Activated CD4-positive, alpha-beta T cell treated with anti-CD3 and anti-CD28 coated beads for 24 hours (primary cell): ENCODE results near the gene TRIM29.

Experiments used
- DNase-seq, 2 donors: peaks; one replicate each; pipeline ENCODE4 v3.0.0-alpha.2; 2020; ENCODE audit warnings: low read depth in 2 of 2

Gene TRIM29

GRCh38 chr11:120097721-120098385 is 40.1 kb downstream of the TRIM29 start:
- no peak for DNase-seq

DNA sequence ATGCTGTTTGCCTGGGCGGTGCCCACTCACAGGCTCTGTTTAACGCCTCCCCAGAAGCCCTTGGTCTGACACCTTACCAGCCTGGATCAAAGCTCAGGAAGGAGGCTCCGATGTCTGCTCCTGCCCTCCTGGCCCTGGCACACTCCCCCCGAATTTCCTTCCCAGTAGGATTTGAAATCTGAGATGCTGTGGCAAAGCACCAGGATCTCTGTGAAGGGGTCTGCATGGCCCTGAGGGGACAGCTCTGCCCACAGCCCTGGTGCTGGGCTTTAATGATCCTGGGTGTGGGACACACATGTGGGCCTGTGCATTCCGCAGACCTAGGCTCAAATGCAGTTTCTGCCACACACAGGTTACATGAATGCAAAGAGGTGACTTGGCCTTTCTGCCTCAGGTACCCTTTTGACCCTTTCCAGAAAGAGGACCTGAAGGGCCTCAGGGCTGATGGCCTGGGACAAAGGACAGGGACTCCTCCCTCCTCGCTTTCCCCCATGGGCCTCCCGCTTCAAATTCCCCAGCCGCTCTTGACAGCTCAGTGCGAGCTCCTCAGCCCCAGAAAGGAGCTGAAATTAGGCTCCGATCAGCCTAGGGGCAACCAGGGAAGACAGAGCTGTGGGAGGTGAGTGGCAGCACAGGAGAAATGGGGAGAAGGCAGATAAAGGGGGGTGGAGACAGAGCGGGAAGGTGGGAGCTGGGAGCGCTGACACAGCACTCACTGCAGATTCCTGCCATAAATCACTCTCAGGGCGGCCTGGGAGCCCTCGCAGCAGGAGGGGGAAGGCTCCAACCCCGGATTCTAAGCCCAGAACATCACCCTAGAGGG is 41.3 kb downstream of the TRIM29 start:
- no peak for DNase-seq

- no peak for DNase-seq
These were observed 42.4 kb downstream of the TRIM29 start for GRCh38 chr11:120095516-120095915.

DNA sequence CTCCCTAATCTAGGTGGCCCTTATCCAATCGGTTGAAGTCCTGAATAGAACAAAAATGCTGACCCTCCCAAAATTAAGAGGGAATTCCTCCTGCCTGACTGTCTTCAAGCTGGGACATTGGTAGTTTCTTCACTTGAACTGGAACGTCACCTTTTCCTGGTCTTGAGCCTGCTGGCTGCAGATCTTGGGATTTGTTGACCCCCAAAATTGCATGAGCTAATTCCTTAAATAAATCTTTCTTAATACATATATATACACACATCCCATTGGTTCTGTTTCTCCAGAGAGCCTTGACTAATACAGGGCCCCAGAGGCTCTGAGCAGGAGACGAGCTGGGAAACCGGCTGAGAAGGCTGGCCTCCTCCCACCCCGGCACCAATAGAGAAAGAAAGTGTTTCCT is 46.2 kb downstream of the TRIM29 start:
- DNase-seq: no peak

GRCh38 chr11:120091121-120091520 is 46.8 kb downstream of the TRIM29 start:
- DNase-seq: no peak

DNA sequence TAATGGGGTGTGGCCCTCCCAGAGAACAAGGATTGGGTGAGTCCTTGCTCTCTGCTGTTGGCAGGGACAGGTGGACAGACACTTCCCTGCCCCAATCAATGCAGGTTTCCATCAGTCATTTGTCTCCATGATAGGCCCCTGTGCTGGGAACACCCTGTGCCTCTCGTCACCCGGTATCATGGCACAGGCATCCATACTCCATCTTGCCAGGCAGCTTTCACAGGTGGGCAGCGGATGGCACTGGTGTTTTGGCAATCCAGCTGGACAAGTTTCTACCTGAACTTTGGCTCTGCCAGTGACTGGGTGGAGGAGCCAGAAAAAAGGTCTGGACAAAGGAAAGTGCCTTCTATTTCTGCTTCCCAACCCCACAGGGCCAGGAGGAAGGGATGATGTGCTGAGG is 47.5 kb downstream of the TRIM29 start:
- no peak for DNase-seq

DNA sequence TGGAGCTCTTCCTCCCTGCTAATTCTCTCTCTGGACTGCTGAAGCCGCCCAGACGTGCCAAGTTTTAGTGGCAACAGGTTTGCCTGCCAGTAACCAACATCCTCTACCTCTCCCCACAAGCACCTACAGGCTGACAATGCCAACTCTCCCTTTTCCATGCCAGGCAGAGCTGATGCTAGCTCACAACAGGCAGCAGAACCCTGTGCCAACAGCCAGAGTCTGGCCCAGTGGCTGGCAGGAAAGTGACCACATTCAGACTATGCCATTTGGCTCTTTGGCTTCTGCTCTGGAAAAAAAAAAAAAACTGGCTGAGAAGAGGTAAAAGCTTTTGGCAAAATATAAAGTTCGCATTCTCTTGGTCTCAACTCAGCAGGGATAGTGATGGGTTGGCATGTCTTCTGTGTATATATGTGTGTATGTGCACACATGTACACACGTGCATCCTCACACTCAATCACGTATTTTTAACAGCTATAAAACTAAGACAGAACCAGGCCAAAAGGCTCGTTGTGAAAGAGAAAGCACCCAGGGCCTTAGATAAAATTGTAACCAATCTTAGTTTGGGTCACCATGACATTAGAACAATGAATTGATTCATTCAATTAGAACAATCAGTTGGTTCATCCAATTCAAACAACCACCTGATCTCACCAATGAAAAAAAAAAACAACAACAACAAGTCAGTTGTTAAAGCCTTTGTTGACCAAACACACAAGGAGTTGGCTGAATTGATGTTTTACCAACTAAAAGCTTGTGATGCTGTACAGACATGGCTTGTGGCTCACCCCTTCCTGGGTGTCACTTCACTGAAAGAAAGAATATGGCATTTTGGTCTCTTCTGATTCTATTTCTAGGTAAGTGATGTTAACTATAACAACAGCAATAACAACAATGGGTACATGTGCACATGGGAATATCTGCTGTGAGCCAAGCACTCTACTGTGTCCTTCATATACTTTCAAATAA is 48.6 kb downstream of the TRIM29 start:
- DNase-seq: no peak

DNA sequence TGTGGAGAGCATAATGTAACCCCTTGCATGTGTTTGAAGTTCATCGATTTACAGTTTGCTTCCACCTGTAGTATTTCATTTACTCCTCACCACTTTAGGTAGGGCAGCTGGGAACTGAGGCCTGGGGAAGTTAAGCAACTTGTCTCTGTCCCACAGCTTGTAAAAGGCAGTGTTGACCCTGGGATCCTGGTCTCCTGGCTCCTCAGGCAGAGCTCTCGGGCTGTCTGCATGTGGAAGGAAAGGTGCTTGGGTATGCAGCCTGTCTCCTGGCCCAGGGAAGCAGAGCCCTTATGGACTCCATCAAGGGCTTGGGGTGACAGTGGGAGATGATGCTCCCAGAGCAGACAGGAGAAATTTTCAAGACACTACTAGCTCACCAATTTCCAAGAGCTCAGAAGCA is 49.9 kb downstream of the TRIM29 start:
- no peak for DNase-seq

GRCh38 chr11:120086651-120087050 is 51.3 kb downstream of the TRIM29 start:
- DNase-seq: no peak

GRCh38 chr11:120079750-120080610 is 57.9 kb downstream of the TRIM29 start:
- peak in 1 of 2 donors; percentile 6 for DNase-seq

GRCh38 chr11:120078397-120078796 is 59.5 kb downstream of the TRIM29 start:
- no peak for DNase-seq

- DNase-seq: no peak
These were observed 63.8 kb downstream of the TRIM29 start for GRCh38 chr11:120074076-120074475.

GRCh38 chr11:120073196-120073595 is 64.7 kb downstream of the TRIM29 start:
- no peak for DNase-seq

DNA sequence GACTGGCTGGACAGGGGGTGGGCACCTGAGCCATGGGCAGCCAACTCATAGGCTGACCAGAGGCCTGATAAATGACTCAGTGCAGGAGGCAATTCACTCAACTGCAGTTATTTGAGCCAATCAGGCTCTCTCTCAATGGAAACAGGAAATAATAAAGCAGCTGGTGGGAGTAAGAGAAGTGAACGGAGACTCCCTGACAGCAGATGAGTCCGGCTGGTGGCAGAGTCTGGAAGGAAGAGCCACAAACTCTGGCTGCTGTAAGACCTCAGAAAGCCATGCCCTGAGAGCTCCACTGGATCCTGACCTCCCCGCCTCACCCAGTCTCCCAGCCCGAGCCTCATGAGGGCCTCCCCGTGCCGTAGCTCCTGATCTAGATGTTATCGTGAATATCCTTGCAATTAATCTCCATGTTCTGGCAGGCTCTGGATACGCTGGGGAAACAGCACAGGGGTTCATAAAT is 69.8 kb downstream of the TRIM29 start:
- no peak for DNase-seq

- DNase-seq: no peak
These were observed 70.3 kb downstream of the TRIM29 start for GRCh38 chr11:120067438-120068113.

DNA sequence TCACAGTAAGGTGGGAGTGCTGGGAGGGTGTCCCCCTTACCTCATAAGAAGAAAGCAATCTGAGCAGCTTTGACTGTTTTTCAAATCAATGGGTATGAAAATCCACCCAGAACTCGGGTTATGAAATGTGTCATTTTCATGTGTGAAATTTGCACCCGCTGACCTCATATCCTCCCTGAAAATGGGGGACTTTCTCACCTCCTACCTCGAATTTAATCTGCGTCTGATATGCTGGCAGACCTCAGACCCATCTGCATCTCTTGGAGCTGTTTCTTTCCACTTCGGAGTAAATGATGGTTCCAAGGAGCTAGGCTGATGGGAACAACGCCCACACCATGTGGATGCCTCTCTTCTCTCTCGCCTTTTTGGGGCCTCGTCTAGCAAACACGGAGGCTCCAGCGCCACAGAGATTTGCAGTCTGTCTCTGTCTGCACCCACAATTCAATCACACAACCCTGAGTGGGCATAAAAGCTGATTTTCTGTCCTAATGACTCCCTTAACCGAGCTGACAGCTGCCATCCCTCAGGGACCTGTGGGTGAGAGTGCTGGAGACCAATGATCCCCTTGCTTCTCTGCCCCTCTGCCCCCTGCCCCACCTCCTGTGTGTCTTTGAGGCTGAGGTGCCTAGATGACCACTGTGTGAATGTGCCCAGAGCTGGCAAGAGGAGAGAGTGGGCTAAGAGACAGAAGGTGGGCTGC is 71.0 kb downstream of the TRIM29 start:
- DNase-seq: no peak

DNA sequence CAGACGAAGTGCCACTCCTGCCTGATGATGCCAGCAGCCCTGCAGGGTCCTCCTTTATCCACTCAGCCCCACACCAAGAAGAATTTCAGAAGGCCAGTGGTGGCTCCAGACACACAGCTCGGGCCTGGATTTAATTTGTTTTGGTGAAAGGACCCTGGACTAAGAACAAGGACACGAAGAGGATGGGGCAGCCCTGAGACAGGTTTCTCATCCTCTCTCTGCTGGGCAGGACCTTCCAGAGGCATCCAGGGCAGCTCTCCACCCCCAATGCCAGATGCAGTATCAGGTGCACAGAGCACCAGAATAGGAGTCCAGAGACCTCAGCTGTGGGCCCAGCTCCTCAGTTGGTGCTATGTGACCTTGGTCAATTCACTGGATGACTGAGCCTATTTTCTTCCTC is 72.0 kb downstream of the TRIM29 start:
- DNase-seq: no peak

DNA sequence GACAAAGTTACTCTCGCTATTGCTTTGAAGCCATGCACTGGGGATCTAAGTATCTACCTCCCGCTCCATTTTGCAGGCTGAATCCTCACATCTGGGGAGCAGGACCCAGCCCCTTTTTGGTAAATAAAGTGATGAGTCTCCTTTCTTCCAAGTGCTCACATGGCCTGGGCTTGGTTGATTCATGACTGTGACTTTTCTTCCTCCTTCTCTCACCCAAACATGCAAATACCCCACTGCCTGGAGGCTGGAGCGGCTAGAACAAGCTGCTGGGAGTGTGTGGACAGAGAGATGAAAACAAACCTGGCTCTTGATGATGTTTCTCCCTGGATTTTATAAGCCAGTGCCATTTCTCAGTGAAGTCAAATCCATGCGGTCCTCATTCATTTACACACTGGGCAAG is 72.7 kb downstream of the TRIM29 start:
- no peak for DNase-seq

GRCh38 chr11:120064341-120064740 is 73.6 kb downstream of the TRIM29 start:
- DNase-seq: no peak
